Tibial nerve (tissue), 4 donors: ENCODE results near the gene COA1. TPM values are rescaled to one million over a fixed set of nuclear protein-coding genes. Genes with fewer than 3 reads are reported as not detected.
A peak's percentile ranks its signal among the peaks of the same experiment; 100 is the strongest.

ENCODE experiments used
- DNase-seq, 2 donors: peaks; one replicate each; pipeline ENCODE4 v3.0.0-alpha.2; 2019; ENCODE audit warnings: low spot score in 2 of 2
- H3K27ac ChIP-seq, 4 donors: fragments of 200-600 bp; sonication (generic) in 3 of 4; one replicate each; pipeline ENCODE4 v1.5.1; 2017 to 2019; ENCODE audit warnings: mild to moderate bottlenecking in 1 of 4
- H3K27me3 ChIP-seq, 2 donors: fragments of 200-600 bp; sonication (generic) in 1 of 2; one replicate each; pipeline versions ENCODE4 v1.5.1 to v1.6.0; 2017 to 2019
- H3K36me3 ChIP-seq, 3 donors: fragments of 200-600 bp; sonication (generic); one replicate each; pipeline ENCODE4 v1.5.1; 2018 to 2019
- H3K4me1 ChIP-seq, 4 donors: fragments of 200-600 bp; sonication (generic) in 3 of 4; one replicate each; pipeline ENCODE4 v1.5.1; 2017 to 2019
- H3K4me3 ChIP-seq, 4 donors: fragments of 200-600 bp; sonication (generic) in 3 of 4; one replicate each; pipeline ENCODE4 v1.5.1; 2017 to 2019; ENCODE audit warnings: mild to moderate bottlenecking in 1 of 4, moderate library complexity in 1 of 4
- H3K9me3 ChIP-seq, 4 donors: fragments of 200-600 bp; sonication (generic) in 3 of 4; one replicate each; pipeline ENCODE4 v1.5.1; 2017 to 2019
- CTCF ChIP-seq, 5 experiments: fragments of 200-600 bp in 3 of 5; fragments of 450-650 bp in 2 of 5; sonication (generic) in 3 of 5; IDR thresholded peaks; one replicate each; pipeline ENCODE4 v1.5.1; 2016 to 2019; ENCODE audit warnings: antibody characterized with exemption in 5 of 5, mild to moderate bottlenecking in 3 of 5, moderate library complexity in 2 of 5
- EP300 ChIP-seq, 2 donors: sonication (generic); formaldehyde crosslinking; IDR thresholded peaks; one replicate each; pipeline ENCODE4 v1.6.1; 2017; ENCODE audit warnings: antibody characterized with exemption in 2 of 2, mild to moderate bottlenecking in 1 of 2
- POLR2A ChIP-seq, 2 donors: fragments of 450-650 bp; IDR thresholded peaks; one replicate each; pipeline ENCODE4 v1.6.1; 2017; ENCODE audit warnings: antibody characterized with exemption in 2 of 2, mild to moderate bottlenecking in 2 of 2, moderate library complexity in 2 of 2
- WGBS, 2 donors: methylation state at CpG; one replicate each; pipeline ENCODE4 v1.1.5; 2018; 5-methylcytosine and 5-hydroxymethylcytosine counted together
- total RNA-seq, 4 donors: library from RNA; depleted of rRNA; stranded (reverse); fragments of >200 nt; gene quantifications; one replicate each; pipeline ENCODE4 v1.1.0, GENCODE V29; 2016

The COA1 gene
- total RNA-seq, 4 donors from 2014 or later, result 58.5 to 74.1 (median 64.7) TPM

- H3K27ac ChIP-seq, result no peak overlapping the region
- H3K4me1 ChIP-seq, result no peaks in the 10 kb centered on the region
- no peak overlapping the region for H3K4me3 ChIP-seq
- H3K9me3 ChIP-seq, result peaks cover 0 to under 1% (median 0%) of the 10 kb centered on the region in 4 donors
- no peak for TF ChIP-seq EP300 (IDR thresholded peaks at IDR 0.05)
- TF ChIP-seq CTCF (IDR thresholded peaks at IDR 0.05), result no peak
- no peak for TF ChIP-seq POLR2A (IDR thresholded peaks at IDR 0.05)
- no peaks in the 10 kb centered on the region for H3K27me3 ChIP-seq
- DNase-seq, result no peak
- H3K36me3 ChIP-seq, result no peaks in the 10 kb centered on the region
Measured at GRCh38 chr7:43666938-43667337, 62.4 kb downstream of the COA1 start.

- H3K27ac ChIP-seq, result no peak overlapping the region
- H3K9me3 ChIP-seq, result no peaks in the 10 kb centered on the region
- no peaks in the 10 kb centered on the region for H3K27me3 ChIP-seq
- no peak for DNase-seq
- 0 to 40% methylated on average over 1 of the region's 1 CpG for WGBS, 2 donors
- TF ChIP-seq EP300 (IDR thresholded peaks at IDR 0.05) (no peak), POLR2A (IDR thresholded peaks at IDR 0.05) (no peak), CTCF (IDR thresholded peaks at IDR 0.05) (no peak)
- no peaks in the 10 kb centered on the region for H3K36me3 ChIP-seq
- no peak overlapping the region for H3K4me3 ChIP-seq
- peaks cover 0 to 3% (median under 1%) of the 10 kb centered on the region in 4 donors for H3K4me1 ChIP-seq
Measured at GRCh38 chr7:43664681-43665080, 64.6 kb downstream of the COA1 start.

- peaks cover 0 to 16% (median 9%) of the 10 kb centered on the region in 4 donors for H3K4me1 ChIP-seq
- no peaks in the 10 kb centered on the region for H3K9me3 ChIP-seq
- H3K27me3 ChIP-seq, result no peaks in the 10 kb centered on the region
- TF ChIP-seq POLR2A (IDR thresholded peaks at IDR 0.05) (no peak), CTCF (IDR thresholded peaks at IDR 0.05) (no peak), EP300 (IDR thresholded peaks at IDR 0.05) (no peak)
- H3K4me3 ChIP-seq, result no peak overlapping the region
- 93 to 95% methylated on average over 2 of the region's 2 CpGs for WGBS, 2 donors
- DNase-seq, result no peak
- no peak overlapping the region for H3K27ac ChIP-seq
- H3K36me3 ChIP-seq, result peaks cover 0 to 4% (median 0%) of the 10 kb centered on the region in 3 donors
Measured at GRCh38 chr7:43660141-43660540, 69.2 kb downstream of the COA1 start.

- no peaks in the 10 kb centered on the region for H3K27me3 ChIP-seq
- peaks cover 0 to 16% (median 9%) of the 10 kb centered on the region in 4 donors for H3K4me1 ChIP-seq
- H3K4me3 ChIP-seq, result no peak overlapping the region
- peak overlapping the region in 1 of 4 donors; percentile 30 for H3K27ac ChIP-seq
- TF ChIP-seq POLR2A (IDR thresholded peaks at IDR 0.05) (no peak), EP300 (IDR thresholded peaks at IDR 0.05) (no peak), CTCF (IDR thresholded peaks at IDR 0.05) (no peak)
- peaks cover 0 to 4% (median 0%) of the 10 kb centered on the region in 3 donors for H3K36me3 ChIP-seq
- no peak for DNase-seq
- no peaks in the 10 kb centered on the region for H3K9me3 ChIP-seq
Measured at GRCh38 chr7:43659549-43659896, 69.8 kb downstream of the COA1 start.

GRCh38 chr7:43658718-43659548, 70.4 kb downstream of the COA1 start:
- no peaks in the 10 kb centered on the region for H3K27me3 ChIP-seq
- 93 to 94% methylated on average over 7 of the region's 7 CpGs for WGBS, 2 donors
- peaks cover 0 to 16% (median 9%) of the 10 kb centered on the region in 4 donors for H3K4me1 ChIP-seq
- H3K4me3 ChIP-seq, result no peak overlapping the region
- no peak for DNase-seq
- H3K36me3 ChIP-seq, result peaks cover 0 to 4% (median 0%) of the 10 kb centered on the region in 3 donors
- H3K9me3 ChIP-seq, result no peaks in the 10 kb centered on the region
- no peak for TF ChIP-seq EP300 (IDR thresholded peaks at IDR 0.05)
- TF ChIP-seq POLR2A (IDR thresholded peaks at IDR 0.05), result no peak
- no peak for TF ChIP-seq CTCF (IDR thresholded peaks at IDR 0.05)
- peak overlapping the region in 2 of 4 donors; percentile 6 to 30 for H3K27ac ChIP-seq
